T-helper 22 cell (primary cell): ENCODE measurements around the gene DYNLL2.
"Not testable (repeated sequence)": the region's sequence is repeated elsewhere in the genome, so short reads cannot be mapped to it uniquely, and the experiment has no call there.

Experiments
- DNase-seq: peaks from one replicate; pipeline ENCODE4 v3.0.0-alpha.2; 2020; ENCODE audit warnings: low read depth

Gene DYNLL2

DNA sequence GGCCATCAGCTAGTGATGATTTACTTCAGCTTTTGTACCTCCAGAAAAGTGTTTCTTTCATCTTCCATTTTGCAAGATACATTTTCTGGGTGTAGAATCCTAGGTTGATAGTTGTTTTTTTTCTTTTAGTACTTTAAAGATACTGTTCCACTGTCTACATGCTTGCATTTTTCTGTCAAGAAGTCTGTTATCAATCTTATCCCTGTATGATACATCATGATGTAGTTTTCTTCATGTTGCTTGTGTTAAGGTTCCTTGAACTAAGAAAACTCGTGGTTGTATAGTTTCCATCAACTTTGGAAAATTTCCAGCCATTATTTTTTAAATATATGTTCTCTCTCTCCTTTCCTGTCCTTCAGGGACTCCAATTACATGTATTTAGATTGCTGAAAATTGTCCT lies 24.1 kb downstream of the DYNLL2 start:
- DNase-seq, result no peak

DNA sequence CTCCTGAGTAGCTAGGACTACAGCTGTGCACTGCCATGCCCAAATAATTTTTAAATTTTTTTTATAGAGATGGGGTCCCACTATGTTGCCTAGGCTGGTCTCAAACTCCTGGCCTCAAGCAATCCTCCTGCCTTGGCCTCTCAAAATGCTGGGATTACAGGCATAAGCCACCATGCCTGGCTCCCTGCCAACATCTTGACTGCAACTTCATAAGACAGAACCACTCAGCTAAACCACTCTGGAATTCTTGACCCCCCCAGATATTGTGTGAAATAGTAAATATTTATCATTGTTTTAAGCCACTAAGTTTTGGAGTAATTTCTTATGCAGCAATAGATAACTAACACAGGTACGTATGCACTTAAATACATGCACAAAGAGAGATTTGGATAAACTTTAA lies 26.0 kb downstream of the DYNLL2 start:
- DNase-seq, result no peak

GRCh38 chr17:58110012-58110411 lies 26.8 kb downstream of the DYNLL2 start:
- no peak for DNase-seq

GRCh38 chr17:58111676-58112075 lies 28.5 kb downstream of the DYNLL2 start:
- no peak for DNase-seq

DNA sequence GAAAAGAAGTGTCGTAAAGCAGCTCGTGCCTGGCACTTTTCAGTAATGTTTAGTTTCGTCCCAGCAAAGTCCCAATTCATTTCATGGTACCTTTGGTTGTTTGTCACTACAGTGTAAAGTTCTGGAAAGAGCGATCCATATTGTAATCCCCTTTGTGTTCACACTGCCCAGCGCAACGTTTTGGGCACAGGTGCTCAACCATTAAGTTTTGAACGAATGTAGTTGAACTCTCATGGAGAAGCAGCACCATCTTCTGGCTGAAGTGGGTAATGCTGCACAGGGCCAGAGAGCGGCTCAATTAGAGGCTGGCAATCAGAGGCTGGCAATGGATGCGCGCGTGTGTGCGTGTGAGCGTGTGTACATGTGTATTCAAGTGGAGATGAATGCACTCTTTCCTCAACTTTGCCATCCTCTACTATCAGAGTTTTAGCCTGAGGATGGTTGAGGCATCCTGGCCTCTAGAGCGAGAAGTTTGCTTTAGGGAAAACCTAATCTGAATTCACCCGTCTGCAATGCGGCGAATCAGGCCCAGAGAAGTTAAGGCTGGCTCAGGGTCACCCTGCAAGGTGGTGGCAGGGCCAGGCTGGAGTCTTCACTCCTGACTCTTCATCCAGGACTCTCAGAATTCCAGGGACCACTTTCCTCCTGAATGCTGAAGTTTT lies 29.9 kb downstream of the DYNLL2 start:
- peak; percentile 46 for DNase-seq

DNA sequence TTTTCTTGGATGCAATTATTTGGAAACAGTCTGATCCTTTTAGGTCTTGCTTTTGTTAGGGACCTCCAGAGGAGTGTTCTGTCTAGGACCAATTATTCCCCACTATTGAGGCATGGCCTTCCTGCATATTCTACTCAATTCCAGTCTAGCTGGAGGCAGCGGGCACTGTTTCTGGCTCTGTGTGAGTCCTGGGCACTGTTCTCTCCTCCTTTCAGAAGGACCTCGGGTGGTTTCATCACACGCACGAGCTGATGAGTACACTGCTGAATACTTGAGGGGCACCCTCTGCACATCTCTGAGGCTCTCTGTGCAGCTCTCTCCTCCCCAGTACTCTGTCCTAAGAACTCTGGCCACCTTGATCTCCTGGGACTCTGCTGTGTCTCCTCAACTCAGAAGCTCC lies 30.7 kb downstream of the DYNLL2 start:
- DNase-seq, result no peak

DNA sequence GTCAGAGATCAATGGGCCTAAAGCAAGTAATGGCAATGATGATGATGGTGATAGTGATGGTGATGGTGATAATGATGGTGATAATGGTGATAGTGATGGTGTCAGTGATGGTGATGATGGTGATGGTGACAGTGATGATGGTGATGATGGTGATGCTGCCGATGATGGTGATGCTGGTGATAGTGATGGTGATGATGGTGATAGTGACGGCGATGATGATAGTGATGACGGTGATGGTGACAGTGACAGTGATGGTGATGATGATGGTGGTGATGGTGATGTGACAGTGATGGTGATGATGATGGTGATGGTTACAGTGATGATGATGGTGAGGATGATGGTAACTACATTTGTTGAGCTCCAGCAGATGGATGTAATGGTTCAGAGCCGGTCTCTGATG lies 34.2 kb downstream of the DYNLL2 start:
- no peak for DNase-seq

DNA sequence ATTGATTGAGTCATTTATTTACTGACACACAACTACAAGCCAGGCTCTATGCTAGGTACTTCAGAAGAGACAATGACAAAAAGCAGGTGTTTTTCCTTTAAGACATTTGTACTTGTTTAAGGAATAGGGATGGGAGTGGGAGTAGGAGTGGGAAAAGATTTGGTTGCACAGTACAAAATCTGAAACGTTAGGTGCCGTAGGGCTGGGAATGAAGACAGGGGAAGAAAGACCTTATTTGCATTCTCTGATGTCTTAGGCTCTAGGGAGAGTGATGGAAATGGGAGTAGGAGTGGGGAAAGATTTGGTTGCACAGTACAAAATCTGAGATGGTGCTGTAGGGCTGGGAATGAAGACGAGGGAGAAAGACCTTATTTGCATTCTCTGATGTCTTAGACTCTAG lies 36.3 kb downstream of the DYNLL2 start:
- DNase-seq, result no peak

GRCh38 chr17:58120195-58120822 lies 37.1 kb downstream of the DYNLL2 start:
- DNase-seq, result no peak

- peak; percentile 6 for DNase-seq
Observed at GRCh38 chr17:58121925-58122324, 38.7 kb downstream of the DYNLL2 start.

- DNase-seq, result no peak
Observed at GRCh38 chr17:58127846-58128245, 44.6 kb downstream of the DYNLL2 start.

GRCh38 chr17:58132697-58133096 lies 49.5 kb downstream of the DYNLL2 start:
- not testable (repeated sequence) for DNase-seq

- DNase-seq, result no peak
Observed at GRCh38 chr17:58136669-58137279, 53.6 kb downstream of the DYNLL2 start.

- no peak for DNase-seq
Observed at GRCh38 chr17:58141505-58141904, 58.3 kb downstream of the DYNLL2 start.

- not testable (repeated sequence) for DNase-seq
Observed at GRCh38 chr17:58143335-58143734, 60.1 kb downstream of the DYNLL2 start.

- DNase-seq, result no peak
Observed at GRCh38 chr17:58144801-58145200, 61.6 kb downstream of the DYNLL2 start.
